SK-N-SH treated with all-trans-retinoic acid at 6 μM for 48 hours (cell line): Measurements from ENCODE around the gene GPBP1L1.
"Not testable (repeated sequence)": the region's sequence is repeated elsewhere in the genome, so short reads cannot be mapped to it uniquely, and the experiment has no call there.

Experiments
- CREB5 ChIP-seq: fragments of 250-450 bp; sonication (Bioruptor Pico); IDR thresholded peaks from 2 replicates; pipeline ENCODE4 v1.5.1; 2020; ENCODE audit warnings: low read depth, mild to moderate bottlenecking, moderate library complexity
- CSDC2 ChIP-seq: fragments of 250-450 bp; sonication (Bioruptor Pico); IDR thresholded peaks from 2 replicates; pipeline ENCODE4 v1.5.0; 2020; ENCODE audit warnings: mild to moderate bottlenecking, moderate library complexity
- PATZ1 ChIP-seq: fragments of 250-450 bp; sonication (Bioruptor Pico); IDR thresholded peaks from 2 replicates; pipeline ENCODE4 v1.8.0; 2020; ENCODE audit warnings: mild to moderate bottlenecking, moderate library complexity, borderline replicate concordance
- RARB ChIP-seq: fragments of 250-450 bp; sonication (Bioruptor Pico); IDR thresholded peaks from 2 replicates; pipeline ENCODE4 v1.8.0; 2021; ENCODE audit warnings: mild to moderate bottlenecking, moderate library complexity
- TCF4 ChIP-seq: fragments of 250-450 bp; sonication (Bioruptor Pico); IDR thresholded peaks from 2 replicates; pipeline ENCODE4 v1.8.0; 2021; ENCODE audit warnings: mild to moderate bottlenecking, moderate library complexity, borderline replicate concordance
- ZFP30 ChIP-seq: fragments of 450-650 bp; formaldehyde crosslinking; IDR thresholded peaks from 2 replicates; pipeline ENCODE4 v1.5.0; 2022; ENCODE audit warnings: mild to moderate bottlenecking, moderate library complexity
- ZNF565 ChIP-seq: fragments of 450-650 bp; formaldehyde crosslinking; conservative IDR thresholded peaks from 2 replicates; pipeline ENCODE4 v1.5.0; 2020; ENCODE audit warnings: low read depth, mild to moderate bottlenecking, moderate library complexity

- TF ChIP-seq TCF4; CSDC2; ZNF565 (CRISPR knock-in tag); ZFP30 (CRISPR knock-in tag); RARB (CRISPR knock-in tag); PATZ1 (CRISPR knock-in tag); CREB5 (CRISPR knock-in tag): not testable (repeated sequence)
Observed at GRCh38 chr1:45693811-45694210, 7.5 kb upstream of the GPBP1L1 start.
